CD4-positive, CD25-positive, alpha-beta regulatory T cell (primary cell): Measurements from ENCODE around the gene GCH1. TPM values are rescaled to one million over a fixed set of nuclear protein-coding genes. Genes with fewer than 3 reads are reported as not detected.

ENCODE experiments used
- ATAC-seq, 2 donors: fragments of 150-1000 bp; cut with Tn5 transposase; one replicate each; pipeline ENCODE4 v1.10.0; 2021; ENCODE audit warnings: low read depth in 2 of 2, moderate number of reproducible peaks in 2 of 2, moderate library complexity in 1 of 2
- DNase-seq, 3 donors: peaks; one replicate each; pipeline versions ENCODE4 v3.0.0 to v3.0.0-alpha.2; 2012 to 2022; ENCODE audit warnings: mixed read lengths in 1 of 3
- H3K27ac ChIP-seq: one replicate; pipeline ENCODE4 v1.7.0; 2013; ENCODE audit warnings: mild to moderate bottlenecking, low read length; ENCODE audit not compliant: insufficient read depth, poor library complexity, severe bottlenecking
- H3K27me3 ChIP-seq: one replicate; pipeline ENCODE4 v1.7.0; 2013; ENCODE audit warnings: low read length; ENCODE audit not compliant: control insufficient read depth, insufficient read depth
- H3K36me3 ChIP-seq: one replicate; pipeline ENCODE4 v1.7.0; 2013; ENCODE audit warnings: mild to moderate bottlenecking, low read length, moderate library complexity; ENCODE audit not compliant: control insufficient read depth, insufficient read depth
- H3K4me1 ChIP-seq: 2 replicates; pipeline ENCODE4 v1.7.0; 2013; ENCODE audit warnings: mild to moderate bottlenecking, low read length; ENCODE audit not compliant: insufficient read depth, control insufficient read depth, poor library complexity, severe bottlenecking
- H3K4me3 ChIP-seq: one replicate; pipeline ENCODE4 v1.7.0; 2013; ENCODE audit warnings: low read depth, mild to moderate bottlenecking, low read length, moderate library complexity
- H3K9me3 ChIP-seq, 2 experiments: 1 replicate in 1 of 2; 2 replicates in 1 of 2; pipeline ENCODE4 v1.7.0; 2013; ENCODE audit warnings: low read length in 2 of 2, mild to moderate bottlenecking in 1 of 2, moderate library complexity in 1 of 2; ENCODE audit not compliant: control insufficient read depth in 2 of 2
- H3K27ac Mint-ChIP-seq, 3 donors: one replicate each; pipeline ENCODE4 v1.8.0; 2020 to 2022; ENCODE audit warnings: mild to moderate bottlenecking in 3 of 3, mixed read lengths in 3 of 3, moderate library complexity in 2 of 3
- H3K27me3 Mint-ChIP-seq: one replicate; pipeline ENCODE4 v1.8.0; 2022; ENCODE audit warnings: mild to moderate bottlenecking, mixed read lengths
- H3K36me3 Mint-ChIP-seq: one replicate; pipeline ENCODE4 v1.8.0; 2020; ENCODE audit warnings: mixed read lengths
- H3K4me1 Mint-ChIP-seq, 4 donors: one replicate each; pipeline ENCODE4 v1.8.0; 2020 to 2022; ENCODE audit warnings: mixed read lengths in 4 of 4, mild to moderate bottlenecking in 1 of 4
- H3K4me3 Mint-ChIP-seq, 4 donors: one replicate each; pipeline ENCODE4 v1.8.0; 2020 to 2022; ENCODE audit warnings: mild to moderate bottlenecking in 4 of 4, mixed read lengths in 4 of 4, moderate library complexity in 3 of 4
- H3K9me3 Mint-ChIP-seq, 7 donors: one replicate each; pipeline ENCODE4 v1.8.0; 2020 to 2022; ENCODE audit warnings: mixed read lengths in 7 of 7, mild to moderate bottlenecking in 3 of 7, moderate library complexity in 2 of 7
- polyA plus RNA-seq, 4 donors: library from polyadenylated mRNA; unstranded; fragments of 300-500 nt; fragmentation: Illumina TruSeq; gene quantifications; one replicate each; pipeline ENCODE4 v1.2.3, GENCODE V29; 2021
- total RNA-seq: library from RNA; stranded (reverse); gene quantifications from one replicate; pipeline ENCODE4 v1.2.3, GENCODE V29; 2022

GCH1 gene
- total and polyA plus RNA-seq, 5 donors from 2014 or later = 41.8 to 63.0 (median 49.5) TPM

- H3K36me3 ChIP-seq = no peaks in the 10 kb centered on the region
These were observed 110.3 kb downstream of the GCH1 start for GRCh38 chr14:54792288-54792687.

More at GRCh38 chr14:54792288-54792687, 110.3 kb downstream of the GCH1 start:
- no peak overlapping the region for H3K27ac Mint-ChIP-seq
- Histone ChIP-seq H3K4me1 (no peaks in the 10 kb centered on the region), H3K27me3 (peaks cover 2% of the 10 kb centered on the region), H3K4me3 (no peak overlapping the region), H3K27ac (no peak overlapping the region), H3K9me3 (no peaks in the 10 kb centered on the region)
- no peaks in the 10 kb centered on the region for H3K27me3 Mint-ChIP-seq
- ATAC-seq = no peak
- peaks cover 0 to 6% (median 0%) of the 10 kb centered on the region in 7 donors for H3K9me3 Mint-ChIP-seq
- DNase-seq = no peak
- no peak overlapping the region for H3K4me3 Mint-ChIP-seq
- no peaks in the 10 kb centered on the region for H3K4me1 Mint-ChIP-seq
- no peaks in the 10 kb centered on the region for H3K36me3 Mint-ChIP-seq

Other genes with a start within 250 kb of the GCH1 start
- gene WDHD1, start 124.3 kb upstream of the GCH1 start, total RNA-seq = 4.7 TPM
- gene WDHD1, start 124.3 kb upstream of the GCH1 start, polyA plus RNA-seq = 1 to 10 TPM; 1.7 to 3.3 (median 3.0) TPM
- 28.5 TPM for gene SOCS4, start 124.4 kb upstream of the GCH1 start, total RNA-seq
- gene SOCS4, start 124.4 kb upstream of the GCH1 start, polyA plus RNA-seq = 1 to 10 TPM; 2.5 to 3.8 (median 2.7) TPM
- gene MAPK1IP1L, start 148.8 kb upstream of the GCH1 start, total RNA-seq = 193 TPM
- gene MAPK1IP1L, start 148.8 kb upstream of the GCH1 start, polyA plus RNA-seq = 100 to 1,000 TPM in 2 of 4 donors, 10 to 100 TPM in 2; 97.1 to 129 (median 101) TPM
- gene LGALS3, start 226.4 kb upstream of the GCH1 start, total RNA-seq = 58.6 TPM
- gene LGALS3, start 226.4 kb upstream of the GCH1 start, polyA plus RNA-seq = 100 to 1,000 TPM; 163 to 313 (median 194) TPM